ENCODE data around the gene AGTPBP1.

Gene AGTPBP1

GRCh38 chr9:85534340-85534739, 207.4 kb downstream of the AGTPBP1 start:
- no peak for FAIRE-seq

- no peak for FAIRE-seq
Measured at GRCh38 chr9:85533538-85533937, 208.2 kb downstream of the AGTPBP1 start.

GRCh38 chr9:85530721-85531120, 211.0 kb downstream of the AGTPBP1 start:
- no peak for FAIRE-seq

GRCh38 chr9:85528607-85529006, 213.1 kb downstream of the AGTPBP1 start:
- FAIRE-seq, result no peak

GRCh38 chr9:85528142-85528541, 213.6 kb downstream of the AGTPBP1 start:
- no peak for FAIRE-seq

GRCh38 chr9:85527331-85528020, 214.3 kb downstream of the AGTPBP1 start:
- no peak for FAIRE-seq

- FAIRE-seq, result no peak
Measured at GRCh38 chr9:85524531-85524930, 217.2 kb downstream of the AGTPBP1 start.

GRCh38 chr9:85523202-85523601, 218.6 kb downstream of the AGTPBP1 start:
- no peak for FAIRE-seq

GRCh38 chr9:85522459-85523092, 219.2 kb downstream of the AGTPBP1 start:
- no peak for FAIRE-seq

- no peak for FAIRE-seq
Measured at GRCh38 chr9:85521371-85522197, 220.2 kb downstream of the AGTPBP1 start.

- no peak for FAIRE-seq
Measured at GRCh38 chr9:85516976-85517637, 224.6 kb downstream of the AGTPBP1 start.

- no peak for FAIRE-seq
Measured at GRCh38 chr9:85516455-85516854, 225.3 kb downstream of the AGTPBP1 start.

- FAIRE-seq, result no peak
Measured at GRCh38 chr9:85515021-85515420, 226.7 kb downstream of the AGTPBP1 start.

GRCh38 chr9:85514256-85514655, 227.5 kb downstream of the AGTPBP1 start:
- FAIRE-seq, result no peak

- no peak for FAIRE-seq
Measured at GRCh38 chr9:85511746-85512145, 230.0 kb downstream of the AGTPBP1 start.

- FAIRE-seq, result no peak
Measured at GRCh38 chr9:85510830-85511504, 230.8 kb downstream of the AGTPBP1 start.

- no peak for FAIRE-seq
Measured at GRCh38 chr9:85508616-85509015, 233.1 kb downstream of the AGTPBP1 start.

- no peak for FAIRE-seq
Measured at GRCh38 chr9:85505612-85506011, 236.1 kb downstream of the AGTPBP1 start.

- no peak for FAIRE-seq
Measured at GRCh38 chr9:85502815-85503655, 238.7 kb downstream of the AGTPBP1 start.

- FAIRE-seq, result no peak
Measured at GRCh38 chr9:85501882-85502281, 239.9 kb downstream of the AGTPBP1 start.

- no peak for FAIRE-seq
Measured at GRCh38 chr9:85501456-85501855, 240.3 kb downstream of the AGTPBP1 start.
